ENCODE data around the gene SLC35E3. TPM values are rescaled to one million over a fixed set of nuclear protein-coding genes. Genes with fewer than 3 reads are reported as not detected.

The SLC35E3 gene
- total and polyA plus RNA-seq, 2 of the 13 experiments (the other 11 are each of a cell fraction or from before 2014, with no cell fraction given), result 13.0 to 22.1 TPM

- TF ChIP-seq RARA (CRISPR knock-in tag; IDR thresholded peaks at IDR 0.05), result peak; percentile 30; the same call in 1 of the 2 replicates
- peak; percentile 64 for TF ChIP-seq ZNF563 (CRISPR knock-in tag; IDR thresholded peaks at IDR 0.05)
- peak; percentile 68; the same call in 1 of the 2 replicates for TF ChIP-seq MTA1 (CRISPR knock-in tag; IDR thresholded peaks at IDR 0.05; ENCODE audit: borderline replicate concordance)
- peak; percentile 80 for TF ChIP-seq PHF21A (CRISPR knock-in tag; IDR thresholded peaks at IDR 0.05)
- peak; percentile 66; the same call in 1 of the 2 replicates for TF ChIP-seq ZNF598 (CRISPR knock-in tag; IDR thresholded peaks at IDR 0.05; ENCODE audit: borderline replicate concordance)
- TF ChIP-seq ZNF367 (CRISPR knock-in tag; IDR thresholded peaks at IDR 0.05; ENCODE audit: borderline replicate concordance), result peak; percentile 62; the same call in 1 of the 2 replicates
- TF ChIP-seq ZNF207 (IDR thresholded peaks at IDR 0.05; ENCODE audit: borderline replicate concordance), result no peak
- TF ChIP-seq CREB1 (IDR thresholded peaks at IDR 0.05), result peak; percentile 40; the same call in 1 of the 2 replicates
- TF ChIP-seq CREB1 (CRISPR knock-in tag; IDR thresholded peaks at IDR 0.05), result no peak
- peak; percentile 100; the same call in 1 of the 2 replicates for TF ChIP-seq DMTF1 (CRISPR knock-in tag; IDR thresholded peaks at IDR 0.05)
- TF ChIP-seq SIX4 (CRISPR knock-in tag; IDR thresholded peaks at IDR 0.05), result no peak
- peak; percentile 24; the same call in 1 of the 2 replicates for TF ChIP-seq ZNF274 (CRISPR knock-in tag; IDR thresholded peaks at IDR 0.05)
- peak; percentile 99 for TF ChIP-seq ZBTB2 (CRISPR knock-in tag; IDR thresholded peaks at IDR 0.05; ENCODE audit: low read depth)
- TF ChIP-seq ZFX (CRISPR knock-in tag; IDR thresholded peaks at IDR 0.05; ENCODE audit: low read depth), result peak; percentile 88
- TF ChIP-seq ZNF235 (CRISPR knock-in tag; IDR thresholded peaks at IDR 0.05; ENCODE audit: borderline replicate concordance), result no peak
- no peak; the same call in 1 of the 2 replicates for TF ChIP-seq E2F5 (CRISPR knock-in tag; conservative IDR thresholded peaks at IDR 0.05)
- 0 out of 2 replicates have a peak, but pooled peaks have one; percentile 33 for TF ChIP-seq IRF9 (CRISPR knock-in tag; IDR thresholded peaks at IDR 0.05; ENCODE audit: borderline replicate concordance)
- peak; percentile 35; the same call in 1 of the 2 replicates for TF ChIP-seq FOXK2 (IDR thresholded peaks at IDR 0.05)
- no peak; the same call in 1 of the 2 replicates for TF ChIP-seq ZNF616 (CRISPR knock-in tag; IDR thresholded peaks at IDR 0.05; ENCODE audit: low read depth)
- TF ChIP-seq ZNF337 (CRISPR knock-in tag; IDR thresholded peaks at IDR 0.05; ENCODE audit: borderline replicate concordance, low read depth), result peak; percentile 89; the same call in 1 of the 2 replicates
- TF ChIP-seq GMEB1 (CRISPR knock-in tag; IDR thresholded peaks at IDR 0.05; ENCODE audit: borderline replicate concordance), result peak; percentile 71
Observed at GRCh38 chr12:68807576-68808387, 61.8 kb downstream of the SLC35E3 start, which contains the start of gene MDM2 (continued).

Measured in HepG2 (cell line).